CD8-positive, alpha-beta memory T cell (primary cell): ENCODE results near the gene ZNF664. TPM values are rescaled to one million over a fixed set of nuclear protein-coding genes. Genes with fewer than 3 reads are reported as not detected.

Experiments used
- CTCF ChIA-PET: fragments of 350-600 bp; sonication (Branson Sonifier 250); formaldehyde crosslinking; loops from one replicate; lab custom pipeline; 2021; ENCODE audit warnings: antibody characterized with exemption; lab: Charles Lee
- POLR2A ChIA-PET: fragments of 350-600 bp; sonication (Branson Sonifier 250); formaldehyde crosslinking; loops from one replicate; lab custom pipeline; 2021; ENCODE audit warnings: antibody characterized with exemption; lab: Charles Lee
- DNase-seq, 5 donors: peaks; one replicate each; pipeline versions ENCODE4 v3.0.0 to v3.0.0-alpha.2; 2020 to 2022; ENCODE audit warnings: mixed read lengths in 1 of 5
- H3K27ac ChIP-seq: one replicate; pipeline ENCODE4 v1.7.0; 2013; ENCODE audit warnings: low read depth, mild to moderate bottlenecking, low read length, moderate library complexity
- H3K27me3 ChIP-seq: 2 replicates; pipeline ENCODE4 v1.7.0; 2013; ENCODE audit warnings: low read length, mild to moderate bottlenecking; ENCODE audit not compliant: insufficient read depth, poor library complexity, severe bottlenecking
- H3K36me3 ChIP-seq: 2 replicates; pipeline ENCODE4 v1.7.0; 2013; ENCODE audit warnings: mild to moderate bottlenecking, low read length, moderate library complexity; ENCODE audit not compliant: insufficient read depth
- H3K4me1 ChIP-seq: 2 replicates; pipeline ENCODE4 v1.7.0; 2013; ENCODE audit warnings: mild to moderate bottlenecking, low read length, moderate library complexity; ENCODE audit not compliant: insufficient read depth
- H3K4me3 ChIP-seq: 2 replicates; pipeline ENCODE4 v1.7.0; 2013; ENCODE audit warnings: mild to moderate bottlenecking, low read length
- H3K9me3 ChIP-seq: 2 replicates; pipeline ENCODE4 v1.7.0; 2013; ENCODE audit warnings: mild to moderate bottlenecking, low read length
- H3K27ac Mint-ChIP-seq, 8 donors: one replicate each; pipeline ENCODE4 v1.8.0; 2020 to 2021; ENCODE audit warnings: mixed read lengths in 8 of 8, mild to moderate bottlenecking in 6 of 8, inconsistent platforms in 3 of 8, moderate library complexity in 3 of 8
- H3K27me3 Mint-ChIP-seq, 2 donors: one replicate each; pipeline ENCODE4 v1.8.0; 2020 to 2021; ENCODE audit warnings: mixed read lengths in 2 of 2, mild to moderate bottlenecking in 1 of 2, moderate library complexity in 1 of 2
- H3K36me3 Mint-ChIP-seq, 3 donors: one replicate each; pipeline ENCODE4 v1.8.0; 2020 to 2021; ENCODE audit warnings: mixed read lengths in 3 of 3, inconsistent platforms in 1 of 3, mild to moderate bottlenecking in 1 of 3
- H3K4me1 Mint-ChIP-seq, 3 donors: one replicate each; pipeline ENCODE4 v1.8.0; 2020 to 2021; ENCODE audit warnings: mixed read lengths in 3 of 3, inconsistent platforms in 1 of 3, mild to moderate bottlenecking in 1 of 3
- H3K4me3 Mint-ChIP-seq, 7 donors: one replicate each; pipeline ENCODE4 v1.8.0; 2020 to 2021; ENCODE audit warnings: mixed read lengths in 7 of 7, mild to moderate bottlenecking in 6 of 7, moderate library complexity in 4 of 7, inconsistent platforms in 2 of 7
- H3K9me3 Mint-ChIP-seq, 5 donors: one replicate each; pipeline ENCODE4 v1.8.0; 2020 to 2022; ENCODE audit warnings: mixed read lengths in 5 of 5, mild to moderate bottlenecking in 3 of 5, moderate library complexity in 2 of 5, inconsistent platforms in 1 of 5
- polyA plus RNA-seq: library from polyadenylated mRNA; unstranded; fragments of 300-500 nt; fragmentation: Illumina TruSeq; gene quantifications from one replicate; pipeline ENCODE4 v1.2.3, GENCODE V29; 2021
- total RNA-seq, 2 experiments: library from RNA; stranded (reverse); gene quantifications; one replicate each; pipeline ENCODE4 v1.2.3, GENCODE V29; 2021

The ZNF664 gene
- total and polyA plus RNA-seq, 3 experiments from 2014 or later: 10.8 to 75.8 (median 73.0) TPM

- Histone ChIP-seq H3K4me1 (no peaks in the 10 kb centered on the region), H3K9me3 (no peaks in the 10 kb centered on the region), H3K4me3 (no peak overlapping the region), H3K36me3 (peaks cover 13% of the 10 kb centered on the region), H3K27me3 (no peaks in the 10 kb centered on the region), H3K27ac (no peak overlapping the region)
- no peak overlapping the region for H3K4me3 Mint-ChIP-seq
- H3K27ac Mint-ChIP-seq: no peak overlapping the region
- H3K4me1 Mint-ChIP-seq: peaks cover 14 to 37% (median 32%) of the 10 kb centered on the region in 3 donors
- DNase-seq: no peak
- CTCF ChIA-PET: no interaction called here
- peaks cover 11 to 75% (median 24%) of the 10 kb centered on the region in 3 donors for H3K36me3 Mint-ChIP-seq
- H3K27me3 Mint-ChIP-seq: no peaks in the 10 kb centered on the region
- POLR2A ChIA-PET: no interaction called here
- H3K9me3 Mint-ChIP-seq: no peaks in the 10 kb centered on the region
These were observed 16.2 kb downstream of the ZNF664 start for GRCh38 chr12:123989168-123989567.

- no peak overlapping the region for H3K4me3 ChIP-seq
- no peaks in the 10 kb centered on the region for H3K4me1 ChIP-seq
- H3K27me3 Mint-ChIP-seq: no peaks in the 10 kb centered on the region
- H3K36me3 Mint-ChIP-seq: peaks cover 11 to 76% (median 24%) of the 10 kb centered on the region in 3 donors
- no peaks in the 10 kb centered on the region for H3K27me3 ChIP-seq
- H3K9me3 ChIP-seq: no peaks in the 10 kb centered on the region
- ChIA-PET POLR2A (no interaction called here), CTCF (interaction anchor here (1.6 kb wide), 1 partner anchor 85 kb away, joined by 5 read pairs; no protein-coding TSS in a partner anchor)
- DNase-seq: no peak
- H3K27ac Mint-ChIP-seq: peak overlapping the region in 2 of 8 donors; percentile 4 to 35
- no peak overlapping the region for H3K4me3 Mint-ChIP-seq
- peaks cover 13% of the 10 kb centered on the region for H3K36me3 ChIP-seq
- no peaks in the 10 kb centered on the region for H3K9me3 Mint-ChIP-seq
- H3K4me1 Mint-ChIP-seq: peaks cover 17 to 36% (median 33%) of the 10 kb centered on the region in 3 donors
- no peak overlapping the region for H3K27ac ChIP-seq
These were observed 16.7 kb downstream of the ZNF664 start for GRCh38 chr12:123989753-123990152.

GRCh38 chr12:123990511-123990910 lies 17.5 kb downstream of the ZNF664 start:
- no peak for DNase-seq
- Histone ChIP-seq H3K27me3 (no peaks in the 10 kb centered on the region), H3K4me3 (no peak overlapping the region), H3K36me3 (peaks cover 13% of the 10 kb centered on the region), H3K4me1 (peaks cover 5% of the 10 kb centered on the region), H3K27ac (no peak overlapping the region), H3K9me3 (no peaks in the 10 kb centered on the region)
- POLR2A ChIA-PET: no interaction called here
- CTCF ChIA-PET: interaction anchor here (1.6 kb wide), 1 partner anchor 85 kb away, joined by 5 read pairs; no protein-coding TSS in a partner anchor
- Mint-ChIP-seq H3K4me3 (no peak overlapping the region), H3K4me1 (peaks cover 18 to 40% (median 36%) of the 10 kb centered on the region in 3 donors), H3K27ac (peak overlapping the region in 3 of 8 donors; percentile 1 to 33 (median 8)), H3K36me3 (peaks cover 11 to 82% (median 24%) of the 10 kb centered on the region in 3 donors), H3K27me3 (no peaks in the 10 kb centered on the region), H3K9me3 (no peaks in the 10 kb centered on the region)

- peaks cover 13% of the 10 kb centered on the region for H3K36me3 ChIP-seq
- no peaks in the 10 kb centered on the region for H3K9me3 ChIP-seq
- no peak overlapping the region for H3K27ac ChIP-seq
- Mint-ChIP-seq H3K36me3 (peaks cover 11 to 81% (median 24%) of the 10 kb centered on the region in 3 donors), H3K27me3 (no peaks in the 10 kb centered on the region), H3K4me3 (no peak overlapping the region), H3K27ac (no peak overlapping the region), H3K9me3 (no peaks in the 10 kb centered on the region), H3K4me1 (peaks cover 28 to 48% (median 46%) of the 10 kb centered on the region in 3 donors)
- CTCF ChIA-PET: interaction anchor here (1.6 kb wide), 1 partner anchor 86 kb away, joined by 5 read pairs; no protein-coding TSS in a partner anchor
- no peaks in the 10 kb centered on the region for H3K27me3 ChIP-seq
- peaks cover 7% of the 10 kb centered on the region for H3K4me1 ChIP-seq
- POLR2A ChIA-PET: no interaction called here
- no peak for DNase-seq
- no peak overlapping the region for H3K4me3 ChIP-seq
These were observed 18.4 kb downstream of the ZNF664 start for GRCh38 chr12:123991372-123991951.

- H3K27me3 ChIP-seq: no peaks in the 10 kb centered on the region
- no peak overlapping the region for H3K4me3 ChIP-seq
- POLR2A ChIA-PET: no interaction called here
- H3K9me3 Mint-ChIP-seq: no peaks in the 10 kb centered on the region
- DNase-seq: no peak
- peaks cover 11 to 76% (median 24%) of the 10 kb centered on the region in 3 donors for H3K36me3 Mint-ChIP-seq
- CTCF ChIA-PET: no interaction called here
- no peaks in the 10 kb centered on the region for H3K27me3 Mint-ChIP-seq
- peaks cover 29 to 54% (median 45%) of the 10 kb centered on the region in 3 donors for H3K4me1 Mint-ChIP-seq
- H3K4me3 Mint-ChIP-seq: no peak overlapping the region
- no peak overlapping the region for H3K27ac ChIP-seq
- H3K4me1 ChIP-seq: peaks cover 7% of the 10 kb centered on the region
- peaks cover 13% of the 10 kb centered on the region for H3K36me3 ChIP-seq
- no peak overlapping the region for H3K27ac Mint-ChIP-seq
- no peaks in the 10 kb centered on the region for H3K9me3 ChIP-seq
These were observed 19.3 kb downstream of the ZNF664 start for GRCh38 chr12:123992118-123992825.

GRCh38 chr12:123995023-123995748 lies 22.2 kb downstream of the ZNF664 start:
- peaks cover 15% of the 10 kb centered on the region for H3K36me3 ChIP-seq
- H3K27ac Mint-ChIP-seq: peak overlapping the region in 2 of 8 donors; percentile 5 to 27
- ChIA-PET CTCF (interaction anchor here (1.1 to 1.6 kb wide), 2 partner anchors 12 to 89 kb away, joined by 3 to 5 read pairs; no protein-coding TSS in a partner anchor), POLR2A (no interaction called here)
- H3K27me3 ChIP-seq: no peaks in the 10 kb centered on the region
- H3K4me3 ChIP-seq: no peak overlapping the region
- no peaks in the 10 kb centered on the region for H3K9me3 ChIP-seq
- peaks cover 32 to 54% (median 47%) of the 10 kb centered on the region in 3 donors for H3K4me1 Mint-ChIP-seq
- no peak for DNase-seq
- peaks cover 8 to 67% (median 12%) of the 10 kb centered on the region in 3 donors for H3K36me3 Mint-ChIP-seq
- no peaks in the 10 kb centered on the region for H3K27me3 Mint-ChIP-seq
- H3K4me1 ChIP-seq: peaks cover 7% of the 10 kb centered on the region
- H3K27ac ChIP-seq: no peak overlapping the region
- no peaks in the 10 kb centered on the region for H3K9me3 Mint-ChIP-seq
- peak overlapping the region in 1 of 7 donors; percentile 10 for H3K4me3 Mint-ChIP-seq

GRCh38 chr12:123996581-123996980 lies 23.6 kb downstream of the ZNF664 start:
- Mint-ChIP-seq H3K36me3 (peaks cover 4 to 53% (median 5%) of the 10 kb centered on the region in 3 donors), H3K4me1 (peaks cover 26 to 49% (median 40%) of the 10 kb centered on the region in 3 donors), H3K4me3 (no peak overlapping the region), H3K9me3 (no peaks in the 10 kb centered on the region), H3K27me3 (no peaks in the 10 kb centered on the region), H3K27ac (peak overlapping the region in 4 of 8 donors; percentile 27 to 69 (median 58))
- no peak for DNase-seq
- H3K27me3 ChIP-seq: no peaks in the 10 kb centered on the region
- CTCF ChIA-PET: interaction anchor here (0.8 to 1.4 kb wide), 3 partner anchors 8 to 13 kb away, joined by 3 to 4 read pairs (median 3); no protein-coding TSS in a partner anchor
- peaks cover 10% of the 10 kb centered on the region for H3K36me3 ChIP-seq
- no peak overlapping the region for H3K27ac ChIP-seq
- no peak overlapping the region for H3K4me3 ChIP-seq
- POLR2A ChIA-PET: no interaction called here
- H3K4me1 ChIP-seq: peaks cover 7% of the 10 kb centered on the region
- H3K9me3 ChIP-seq: no peaks in the 10 kb centered on the region
